ENCODE measurements around the gene PIH1D1.
A peak's percentile ranks its signal among the peaks of the same experiment; 100 is the strongest.
"Not testable (repeated sequence)": the region's sequence is repeated elsewhere in the genome, so short reads cannot be mapped to it uniquely, and the experiment has no call there.

PIH1D1 gene

GRCh38 chr19:49469828-49470614 lies 18.4 kb upstream of the PIH1D1 start:
- H3K4me1 ChIP-seq (ENCODE audit: control insufficient read depth in 1 of 2, insufficient read depth in 2 of 2, low read length in 2 of 2): peaks cover 8 to 13% of the 10 kb centered on the region in 2 donors
- H3K9me3 ChIP-seq (ENCODE audit: control insufficient read depth in 1 of 2, low read length in 2 of 2): no peaks in the 10 kb centered on the region
- H3K27me3 ChIP-seq (ENCODE audit: control insufficient read depth in 1 of 2, insufficient read depth in 2 of 2, low read length in 2 of 2): no peaks in the 10 kb centered on the region
- H3K9ac ChIP-seq (ENCODE audit: low read depth in 1 of 2, low read length in 2 of 2): no peak overlapping the region
- peaks cover 0 to 17% of the 10 kb centered on the region in 2 donors for H3K36me3 ChIP-seq (ENCODE audit: control insufficient read depth in 1 of 2, insufficient read depth in 2 of 2, low read length in 2 of 2)
- peak overlapping the region; percentile 56 for H3K27ac ChIP-seq (ENCODE audit: low read depth, low read length)
- H3K4me3 ChIP-seq (ENCODE audit: low read depth in 1 of 2, low read length in 2 of 2): no peak overlapping the region

GRCh38 chr19:49468746-49469447 lies 17.3 kb upstream of the PIH1D1 start:
- H3K9ac ChIP-seq (ENCODE audit: low read depth in 1 of 2, low read length in 2 of 2): no peak overlapping the region
- peaks cover 8 to 10% of the 10 kb centered on the region in 2 donors for H3K4me1 ChIP-seq (ENCODE audit: control insufficient read depth in 1 of 2, insufficient read depth in 2 of 2, low read length in 2 of 2)
- H3K27ac ChIP-seq (ENCODE audit: low read depth, low read length): peak overlapping the region; percentile 42

GRCh38 chr19:49468199-49468598 lies 16.6 kb upstream of the PIH1D1 start:
- Histone ChIP-seq H3K9ac (ENCODE audit: low read depth in 1 of 2, low read length in 2 of 2) (no peak overlapping the region), H3K9me3 (ENCODE audit: control insufficient read depth in 1 of 2, low read length in 2 of 2) (no peaks in the 10 kb centered on the region), H3K27ac (ENCODE audit: low read depth, low read length) (no peak overlapping the region), H3K4me1 (ENCODE audit: control insufficient read depth in 1 of 2, insufficient read depth in 2 of 2, low read length in 2 of 2) (peaks cover 5 to 8% of the 10 kb centered on the region in 2 donors), H3K27me3 (ENCODE audit: control insufficient read depth in 1 of 2, insufficient read depth in 2 of 2, low read length in 2 of 2) (no peaks in the 10 kb centered on the region), H3K4me3 (ENCODE audit: low read depth in 1 of 2, low read length in 2 of 2) (no peak overlapping the region), H3K36me3 (ENCODE audit: control insufficient read depth in 1 of 2, insufficient read depth in 2 of 2, low read length in 2 of 2) (peaks cover 4 to 29% of the 10 kb centered on the region in 2 donors)

More at GRCh38 chr19:49468746-49469447, 17.3 kb upstream of the PIH1D1 start:
- Histone ChIP-seq H3K9me3 (ENCODE audit: control insufficient read depth in 1 of 2, low read length in 2 of 2) (no peaks in the 10 kb centered on the region), H3K4me3 (ENCODE audit: low read depth in 1 of 2, low read length in 2 of 2) (no peak overlapping the region), H3K36me3 (ENCODE audit: control insufficient read depth in 1 of 2, insufficient read depth in 2 of 2, low read length in 2 of 2) (peaks cover 4 to 27% of the 10 kb centered on the region in 2 donors), H3K27me3 (ENCODE audit: control insufficient read depth in 1 of 2, insufficient read depth in 2 of 2, low read length in 2 of 2) (no peaks in the 10 kb centered on the region)

- H3K36me3 ChIP-seq (ENCODE audit: control insufficient read depth in 1 of 2, insufficient read depth in 2 of 2, low read length in 2 of 2): peaks cover 7 to 37% of the 10 kb centered on the region in 2 donors
- H3K4me3 ChIP-seq (ENCODE audit: low read depth in 1 of 2, low read length in 2 of 2): no peak overlapping the region
- H3K27ac ChIP-seq (ENCODE audit: low read depth, low read length): no peak overlapping the region
Measured at GRCh38 chr19:49465371-49465770, 13.8 kb upstream of the PIH1D1 start.

GRCh38 chr19:49463960-49464740 lies 12.5 kb upstream of the PIH1D1 start:
- Histone ChIP-seq H3K4me1 (ENCODE audit: control insufficient read depth in 1 of 2, insufficient read depth in 2 of 2, low read length in 2 of 2) (no peaks in the 10 kb centered on the region), H3K4me3 (ENCODE audit: low read depth in 1 of 2, low read length in 2 of 2) (no peak overlapping the region), H3K36me3 (ENCODE audit: control insufficient read depth in 1 of 2, insufficient read depth in 2 of 2, low read length in 2 of 2) (peaks cover 7 to 35% of the 10 kb centered on the region in 2 donors), H3K27me3 (ENCODE audit: control insufficient read depth in 1 of 2, insufficient read depth in 2 of 2, low read length in 2 of 2) (no peaks in the 10 kb centered on the region), H3K9ac (ENCODE audit: low read depth in 1 of 2, low read length in 2 of 2) (no peak overlapping the region), H3K9me3 (ENCODE audit: control insufficient read depth in 1 of 2, low read length in 2 of 2) (no peaks in the 10 kb centered on the region), H3K27ac (ENCODE audit: low read depth, low read length) (no peak overlapping the region)

More at GRCh38 chr19:49465371-49465770, 13.8 kb upstream of the PIH1D1 start:
- H3K9me3 ChIP-seq (ENCODE audit: control insufficient read depth in 1 of 2, low read length in 2 of 2): no peaks in the 10 kb centered on the region
- no peaks in the 10 kb centered on the region for H3K27me3 ChIP-seq (ENCODE audit: control insufficient read depth in 1 of 2, insufficient read depth in 2 of 2, low read length in 2 of 2)
- no peak overlapping the region for H3K9ac ChIP-seq (ENCODE audit: low read depth in 1 of 2, low read length in 2 of 2)
- peaks cover 2 to 4% of the 10 kb centered on the region in 2 donors for H3K4me1 ChIP-seq (ENCODE audit: control insufficient read depth in 1 of 2, insufficient read depth in 2 of 2, low read length in 2 of 2)

- Histone ChIP-seq H3K27ac (ENCODE audit: low read depth, low read length) (no peak overlapping the region), H3K9ac (ENCODE audit: low read depth in 1 of 2, low read length in 2 of 2) (no peak overlapping the region), H3K27me3 (ENCODE audit: control insufficient read depth in 1 of 2, insufficient read depth in 2 of 2, low read length in 2 of 2) (no peaks in the 10 kb centered on the region), H3K4me1 (ENCODE audit: control insufficient read depth in 1 of 2, insufficient read depth in 2 of 2, low read length in 2 of 2) (peaks cover 0 to 6% of the 10 kb centered on the region in 2 donors), H3K4me3 (ENCODE audit: low read depth in 1 of 2, low read length in 2 of 2) (no peak overlapping the region), H3K9me3 (ENCODE audit: control insufficient read depth in 1 of 2, low read length in 2 of 2) (no peaks in the 10 kb centered on the region), H3K36me3 (ENCODE audit: control insufficient read depth in 1 of 2, insufficient read depth in 2 of 2, low read length in 2 of 2) (peaks cover 7 to 35% of the 10 kb centered on the region in 2 donors)
Measured at GRCh38 chr19:49462492-49462891, 10.9 kb upstream of the PIH1D1 start.

GRCh38 chr19:49461656-49462055 lies 10.0 kb upstream of the PIH1D1 start:
- Histone ChIP-seq H3K27ac (ENCODE audit: low read depth, low read length) (no peak overlapping the region), H3K36me3 (ENCODE audit: control insufficient read depth in 1 of 2, insufficient read depth in 2 of 2, low read length in 2 of 2) (peaks cover 7 to 30% of the 10 kb centered on the region in 2 donors), H3K27me3 (ENCODE audit: control insufficient read depth in 1 of 2, insufficient read depth in 2 of 2, low read length in 2 of 2) (no peaks in the 10 kb centered on the region), H3K4me1 (ENCODE audit: control insufficient read depth in 1 of 2, insufficient read depth in 2 of 2, low read length in 2 of 2) (peaks cover 0 to 6% of the 10 kb centered on the region in 2 donors), H3K9me3 (ENCODE audit: control insufficient read depth in 1 of 2, low read length in 2 of 2) (no peaks in the 10 kb centered on the region), H3K9ac (ENCODE audit: low read depth in 1 of 2, low read length in 2 of 2) (no peak overlapping the region), H3K4me3 (ENCODE audit: low read depth in 1 of 2, low read length in 2 of 2) (no peak overlapping the region)

- not testable (repeated sequence) for H3K27ac ChIP-seq (ENCODE audit: low read depth, low read length); H3K4me1 ChIP-seq (ENCODE audit: control insufficient read depth in 1 of 2, insufficient read depth in 2 of 2, low read length in 2 of 2); H3K9me3 ChIP-seq (ENCODE audit: control insufficient read depth in 1 of 2, low read length in 2 of 2); H3K9ac ChIP-seq (ENCODE audit: low read depth in 1 of 2, low read length in 2 of 2); H3K27me3 ChIP-seq (ENCODE audit: control insufficient read depth in 1 of 2, insufficient read depth in 2 of 2, low read length in 2 of 2); H3K4me3 ChIP-seq (ENCODE audit: low read depth in 1 of 2, low read length in 2 of 2)
- peaks cover 7 to 27% of the 10 kb centered on the region in 2 donors for H3K36me3 ChIP-seq (ENCODE audit: control insufficient read depth in 1 of 2, insufficient read depth in 2 of 2, low read length in 2 of 2)
Measured at GRCh38 chr19:49461130-49461529, 9.5 kb upstream of the PIH1D1 start.

- Histone ChIP-seq H3K27me3 (ENCODE audit: control insufficient read depth in 1 of 2, insufficient read depth in 2 of 2, low read length in 2 of 2) (no peaks in the 10 kb centered on the region), H3K4me3 (ENCODE audit: low read depth in 1 of 2, low read length in 2 of 2) (no peak overlapping the region), H3K9me3 (ENCODE audit: control insufficient read depth in 1 of 2, low read length in 2 of 2) (no peaks in the 10 kb centered on the region), H3K36me3 (ENCODE audit: control insufficient read depth in 1 of 2, insufficient read depth in 2 of 2, low read length in 2 of 2) (peaks cover 3 to 18% of the 10 kb centered on the region in 2 donors), H3K4me1 (ENCODE audit: control insufficient read depth in 1 of 2, insufficient read depth in 2 of 2, low read length in 2 of 2) (peaks cover 1 to 7% of the 10 kb centered on the region in 2 donors), H3K27ac (ENCODE audit: low read depth, low read length) (no peak overlapping the region), H3K9ac (ENCODE audit: low read depth in 1 of 2, low read length in 2 of 2) (no peak overlapping the region)
Measured at GRCh38 chr19:49459388-49459787, 7.8 kb upstream of the PIH1D1 start.

GRCh38 chr19:49458567-49458903 lies 6.9 kb upstream of the PIH1D1 start:
- Histone ChIP-seq H3K27ac (ENCODE audit: low read depth, low read length) (peak overlapping the region; percentile 20), H3K27me3 (ENCODE audit: control insufficient read depth in 1 of 2, insufficient read depth in 2 of 2, low read length in 2 of 2) (no peaks in the 10 kb centered on the region), H3K36me3 (ENCODE audit: control insufficient read depth in 1 of 2, insufficient read depth in 2 of 2, low read length in 2 of 2) (peaks cover 3 to 12% of the 10 kb centered on the region in 2 donors), H3K4me3 (ENCODE audit: low read depth in 1 of 2, low read length in 2 of 2) (no peak overlapping the region), H3K9me3 (ENCODE audit: control insufficient read depth in 1 of 2, low read length in 2 of 2) (no peaks in the 10 kb centered on the region), H3K9ac (ENCODE audit: low read depth in 1 of 2, low read length in 2 of 2) (no peak overlapping the region), H3K4me1 (ENCODE audit: control insufficient read depth in 1 of 2, insufficient read depth in 2 of 2, low read length in 2 of 2) (peaks cover 7 to 12% of the 10 kb centered on the region in 2 donors)
